Measurements from ENCODE around the gene EGLN3. TPM values are rescaled to one million over a fixed set of nuclear protein-coding genes. Genes with fewer than 3 reads are reported as not detected.

The EGLN3 gene
- total RNA-seq, 2 experiments from 2014 or later: 10.9 to 12.0 TPM

DNA sequence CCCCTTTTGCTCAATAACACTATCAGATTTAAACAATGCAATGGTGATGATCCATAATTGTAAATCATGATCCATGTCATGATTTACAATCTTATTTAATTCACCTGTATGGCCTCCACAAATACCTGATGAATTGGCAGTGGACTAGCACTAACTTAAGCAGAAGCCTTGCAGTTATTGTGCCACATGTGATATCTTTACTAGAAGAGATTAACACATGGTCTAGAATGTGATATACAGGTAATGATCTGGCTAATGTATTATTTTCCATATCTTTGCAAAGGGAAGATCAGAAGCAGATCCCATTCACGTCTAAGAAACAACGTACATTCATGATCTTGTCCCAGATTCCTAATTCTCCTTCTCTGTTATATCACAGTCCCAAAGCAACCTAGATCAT, 66.0 kb downstream of the EGLN3 start:
- ChIA-PET POLR2A (no interaction called here), CTCF (no interaction called here)
- Mint-ChIP-seq H3K27me3 (no peaks in the 10 kb centered on the region), H3K4me3 (no peak overlapping the region), H3K36me3 (ENCODE audit: low read depth) (no peaks in the 10 kb centered on the region), H3K4me1 (no peaks in the 10 kb centered on the region), H3K9me3 (peaks cover 7% of the 10 kb centered on the region), H3K27ac (no peak overlapping the region)
- DNase-seq: no peak

DNA sequence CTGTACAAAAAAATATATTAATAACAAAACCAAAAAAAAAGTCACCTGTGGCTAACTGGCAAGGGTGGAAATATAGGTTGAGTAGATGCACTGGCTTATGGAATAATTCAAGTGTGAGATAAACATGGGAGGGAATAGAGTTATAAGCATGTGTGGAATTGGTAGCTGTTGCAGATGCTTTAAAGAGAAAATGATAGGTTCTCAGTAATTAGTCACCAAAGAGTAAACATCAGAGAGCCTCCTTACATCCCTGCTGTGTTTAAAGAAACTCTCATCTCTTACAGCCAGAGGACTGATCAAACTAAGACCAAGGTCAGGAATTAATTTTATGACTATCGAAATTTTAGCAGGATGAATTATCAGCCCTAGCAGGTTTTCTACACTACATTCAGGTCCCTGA, 70.5 kb downstream of the EGLN3 start:
- POLR2A ChIA-PET: interaction anchor here (0.8 kb wide), 1 partner anchor 319 kb away, joined by 3 read pairs; no protein-coding TSS in a partner anchor
- H3K36me3 Mint-ChIP-seq (ENCODE audit: low read depth): peaks cover 7% of the 10 kb centered on the region
- no peak overlapping the region for H3K27ac Mint-ChIP-seq
- CTCF ChIA-PET: no interaction called here
- H3K4me3 Mint-ChIP-seq: no peak overlapping the region
- no peak for DNase-seq
- H3K27me3 Mint-ChIP-seq: no peaks in the 10 kb centered on the region
- peaks cover 21% of the 10 kb centered on the region for H3K9me3 Mint-ChIP-seq
- no peaks in the 10 kb centered on the region for H3K4me1 Mint-ChIP-seq

DNA sequence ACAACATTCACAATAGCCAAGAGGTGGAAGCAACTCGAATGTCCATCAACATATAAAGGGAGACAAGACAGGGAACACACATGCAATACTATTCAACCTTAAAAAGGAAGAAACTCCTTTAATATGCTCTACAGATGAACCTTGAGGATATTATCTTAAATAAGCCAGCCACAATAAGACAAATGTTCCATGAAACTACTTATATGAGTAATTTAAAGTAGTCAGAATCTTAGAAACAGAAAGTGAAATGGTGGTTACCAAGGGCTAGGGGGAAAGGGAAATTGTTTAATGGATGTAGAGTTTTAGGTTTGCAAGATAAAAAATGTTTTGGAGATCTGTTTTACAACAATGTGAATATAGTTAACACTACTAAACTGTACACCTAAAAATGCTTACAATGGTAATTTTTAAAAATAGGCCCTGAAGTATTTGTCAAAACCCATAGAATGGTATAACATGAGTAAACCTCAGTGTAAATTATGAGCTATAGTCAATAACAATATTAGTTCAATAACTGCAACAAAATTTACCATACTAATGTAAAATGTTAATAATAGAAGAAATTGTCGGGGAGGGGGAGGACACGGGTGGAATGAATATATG, 71.1 kb downstream of the EGLN3 start:
- POLR2A ChIA-PET: interaction anchor here (0.8 kb wide), 1 partner anchor 320 kb away, joined by 3 read pairs; no protein-coding TSS in a partner anchor
- CTCF ChIA-PET: no interaction called here
- Mint-ChIP-seq H3K36me3 (ENCODE audit: low read depth) (peaks cover 7% of the 10 kb centered on the region), H3K9me3 (peaks cover 23% of the 10 kb centered on the region), H3K4me3 (no peak overlapping the region), H3K27me3 (no peaks in the 10 kb centered on the region), H3K4me1 (no peaks in the 10 kb centered on the region), H3K27ac (no peak overlapping the region)
- DNase-seq: no peak

DNA sequence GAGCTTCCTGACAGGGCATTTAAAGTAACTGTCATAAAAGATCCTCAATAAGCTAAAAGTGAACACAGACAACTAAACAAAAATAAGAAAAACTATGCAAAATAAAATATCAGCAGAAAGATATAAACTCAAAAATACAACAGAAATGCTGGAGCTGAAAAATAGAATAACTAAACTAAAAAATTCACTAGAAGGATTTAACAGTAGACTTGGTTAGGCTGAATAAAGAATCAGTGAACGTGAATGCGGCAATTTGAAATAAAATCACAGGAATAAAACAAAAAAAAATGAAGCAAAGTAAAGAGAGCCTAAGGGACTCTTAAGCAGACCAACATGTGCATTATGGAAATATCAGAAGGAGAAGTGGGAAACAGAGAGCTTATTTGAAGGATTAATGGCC, 74.6 kb downstream of the EGLN3 start:
- no peak overlapping the region for H3K27ac Mint-ChIP-seq

More for the DNA sequence above, 74.6 kb downstream of the EGLN3 start:
- peaks cover 7% of the 10 kb centered on the region for H3K36me3 Mint-ChIP-seq (ENCODE audit: low read depth)
- DNase-seq: no peak
- no peaks in the 10 kb centered on the region for H3K4me1 Mint-ChIP-seq
- ChIA-PET POLR2A (no interaction called here), CTCF (no interaction called here)
- H3K9me3 Mint-ChIP-seq: peaks cover 23% of the 10 kb centered on the region
- H3K4me3 Mint-ChIP-seq: no peak overlapping the region
- H3K27me3 Mint-ChIP-seq: no peaks in the 10 kb centered on the region

Data from activated CD4-positive, alpha-beta memory T cell treated with anti-CD3 and anti-CD28 coated beads, Interleukin-2, amount 10 ng/mL, durations not matched to agents 7 days and 5 days (primary cell).